Stimulated activated CD4-positive, alpha-beta T cell treated with anti-CD3 and anti-CD28 coated beads, Interleukin-1b, Interleukin-23, amount 100 ng/mL, for 1 hour (primary cell): ENCODE measurements around the gene AIG1.
"Not testable (repeated sequence)": the region's sequence is repeated elsewhere in the genome, so short reads cannot be mapped to it uniquely, and the experiment has no call there.

Source experiments
- DNase-seq, 2 donors: peaks; one replicate each; pipeline ENCODE4 v3.0.0-alpha.2; 2020; ENCODE audit warnings: low read depth in 2 of 2

The AIG1 gene

DNA sequence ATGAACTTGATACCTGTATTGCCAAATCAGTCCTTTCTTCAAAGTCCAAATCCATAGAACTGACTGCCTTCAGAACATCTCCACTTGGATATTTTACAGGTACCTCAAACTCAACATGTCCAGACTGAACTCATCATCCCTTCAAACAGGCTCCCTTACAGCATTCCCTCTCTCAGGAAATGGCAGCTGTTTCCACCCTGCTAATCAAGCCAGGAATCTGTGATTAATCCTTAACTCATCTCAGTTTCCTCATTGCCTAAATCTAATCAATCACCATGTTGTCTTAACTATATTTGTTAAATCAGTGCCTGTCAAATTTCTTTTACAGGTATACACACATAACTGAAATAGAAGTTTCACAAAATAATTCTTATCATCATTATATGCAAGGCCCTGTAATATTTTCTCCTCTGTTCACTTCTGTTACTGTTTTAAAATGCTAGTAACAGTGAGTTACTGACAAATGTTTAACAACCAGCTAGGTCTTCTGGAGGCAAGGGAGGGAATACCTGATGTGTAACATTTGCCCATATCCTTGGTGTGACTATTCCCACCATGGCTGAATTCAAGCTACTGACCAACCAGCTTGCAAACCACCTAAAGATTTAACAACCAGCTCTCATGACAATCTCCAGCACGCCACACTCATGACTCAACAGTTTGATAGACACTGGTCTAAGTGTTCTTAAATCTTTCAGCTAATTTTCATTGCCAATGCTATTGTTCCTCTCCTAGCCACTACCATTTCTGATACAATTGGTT lies 264.9 kb downstream of the AIG1 start:
- no peak for DNase-seq

DNA sequence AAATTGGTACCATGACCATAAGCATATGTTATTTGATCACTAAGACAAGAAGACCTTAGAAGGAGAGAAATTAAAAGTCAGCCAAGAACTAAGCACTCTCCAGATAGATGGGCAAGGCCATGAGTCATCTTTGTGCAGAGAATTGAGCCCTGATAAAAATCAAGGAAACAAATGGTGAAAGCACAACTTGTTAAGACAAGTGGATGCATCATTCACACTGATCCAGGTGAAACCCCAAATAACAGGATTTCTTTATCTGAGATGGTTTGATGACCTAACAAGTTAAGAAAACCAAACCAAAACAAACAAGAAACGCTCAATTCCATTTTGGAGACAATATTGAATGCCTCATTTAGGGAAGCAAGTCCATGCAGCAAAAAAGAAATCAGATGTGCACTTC lies 268.2 kb downstream of the AIG1 start:
- DNase-seq = no peak

- no peak for DNase-seq
These were observed 268.6 kb downstream of the AIG1 start for GRCh38 chr6:143329323-143329722.

GRCh38 chr6:143331362-143331761 lies 270.7 kb downstream of the AIG1 start:
- no peak for DNase-seq

DNA sequence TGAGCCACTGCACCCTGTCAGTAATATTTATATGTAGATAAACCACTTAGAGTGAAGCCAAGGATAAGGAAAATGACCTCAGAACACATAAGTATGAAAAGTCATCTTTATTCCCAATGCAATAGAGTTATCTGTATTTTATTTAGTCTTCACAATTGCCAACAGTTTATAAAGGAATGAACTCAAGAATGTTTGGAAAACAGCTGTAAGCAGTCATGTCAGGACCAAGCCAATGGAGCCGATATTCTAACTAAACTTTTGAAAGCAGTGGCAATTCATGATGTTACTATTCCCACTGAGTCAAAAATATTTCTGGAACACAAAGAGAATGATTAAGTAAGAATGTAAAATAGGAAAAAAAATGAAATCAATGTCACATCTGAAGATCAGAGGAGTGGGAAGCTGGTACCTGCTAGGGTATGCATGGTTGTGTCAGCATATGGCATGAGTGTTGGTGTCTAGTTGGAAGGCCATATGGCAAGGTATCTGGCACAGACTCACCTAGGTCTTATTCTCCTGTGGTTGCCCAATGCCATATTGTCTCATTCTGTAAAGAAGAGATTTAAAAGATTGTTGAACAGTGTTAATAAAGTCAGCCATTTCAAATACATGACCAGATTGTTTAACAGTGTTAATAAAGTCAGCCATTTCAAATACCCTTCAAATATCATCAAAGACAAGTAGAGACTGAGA lies 271.6 kb downstream of the AIG1 start:
- no peak for DNase-seq

- no peak for DNase-seq
These were observed 272.4 kb downstream of the AIG1 start for GRCh38 chr6:143333081-143333480.

DNA sequence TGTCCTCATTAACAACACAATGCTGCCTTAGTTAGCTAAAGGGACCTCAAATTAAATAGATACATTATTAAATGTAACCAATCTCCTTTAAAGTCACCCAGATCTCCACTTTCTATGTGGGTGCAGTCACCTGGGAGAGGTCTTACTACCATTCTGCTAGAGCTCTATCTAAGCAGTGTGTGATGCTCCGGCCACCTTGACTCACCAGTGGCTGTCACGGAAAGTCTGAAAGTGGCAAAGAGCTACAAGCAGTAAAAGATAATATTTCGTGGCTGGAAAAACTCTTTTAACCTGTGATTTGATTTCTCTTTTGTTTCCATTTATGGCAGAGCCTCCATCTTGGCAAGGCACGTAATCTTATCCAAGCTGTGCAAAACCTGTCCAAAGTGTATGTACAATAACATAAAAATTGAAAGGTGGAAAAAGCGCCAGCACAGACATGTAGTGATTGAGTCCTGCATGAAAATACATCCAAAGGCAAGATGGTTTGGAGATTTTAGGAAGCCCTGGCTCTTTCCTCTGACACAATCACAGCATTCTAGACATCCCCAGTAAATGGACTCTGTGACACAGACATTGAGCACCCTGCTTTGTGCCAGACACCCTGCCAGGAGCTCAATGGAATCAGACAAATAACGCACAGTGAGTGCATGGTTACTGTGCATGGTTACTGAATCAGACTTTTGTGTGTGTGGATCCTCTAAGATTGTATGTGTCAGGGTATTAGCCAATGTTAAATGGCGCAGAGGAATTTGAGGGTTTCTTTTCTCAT lies 273.2 kb downstream of the AIG1 start:
- DNase-seq = no peak

DNA sequence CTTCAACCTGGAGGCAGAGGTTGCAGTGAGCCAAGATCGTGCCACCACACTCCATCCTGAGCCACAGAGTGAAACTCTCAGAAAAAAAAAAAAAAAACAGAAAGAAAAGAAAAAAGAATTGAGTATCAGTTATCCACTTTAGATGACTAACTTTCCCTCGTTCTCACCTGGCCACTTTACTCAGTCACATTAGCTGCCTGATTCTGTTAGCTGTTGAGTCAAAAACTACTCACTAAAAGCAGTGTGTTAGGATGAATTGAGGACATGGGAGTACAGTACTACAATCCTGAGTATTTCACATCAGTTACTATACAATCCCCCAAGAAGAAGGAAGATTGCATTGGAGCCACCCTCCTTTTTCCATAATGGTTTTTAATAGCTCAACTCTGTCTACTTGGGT lies 275.2 kb downstream of the AIG1 start:
- no peak for DNase-seq

DNA sequence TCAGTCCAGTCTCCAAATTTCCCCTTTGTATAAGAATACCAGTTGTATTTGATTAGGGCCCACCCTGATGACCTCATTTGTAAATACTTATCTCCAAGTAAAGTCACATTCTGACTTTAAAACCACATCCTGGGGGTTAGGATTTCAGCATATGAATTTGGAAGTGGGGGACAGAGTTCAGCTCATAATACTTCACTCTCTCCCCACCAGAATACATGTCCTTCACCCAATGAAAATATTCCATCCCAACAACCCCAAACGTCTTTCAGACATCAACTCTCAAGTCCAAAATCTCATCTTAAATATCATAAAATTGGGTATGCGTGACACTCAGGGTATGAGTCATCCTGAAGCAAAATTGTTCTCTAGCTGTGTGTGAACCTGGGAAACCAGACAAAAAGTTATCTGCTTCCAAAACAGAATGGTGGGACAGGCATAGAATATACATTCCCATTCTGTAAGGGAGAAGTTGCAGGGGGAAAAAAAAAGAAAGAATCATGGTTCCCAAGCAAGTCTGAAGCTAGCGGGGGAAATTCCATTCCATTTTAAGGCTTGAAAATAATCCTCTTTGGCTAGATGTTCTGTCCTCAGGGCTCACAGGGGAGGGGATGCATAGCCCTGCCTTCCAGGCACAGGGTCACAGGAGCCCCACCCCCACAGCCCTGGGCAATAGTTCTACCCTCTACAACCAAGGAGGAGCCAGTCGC lies 275.9 kb downstream of the AIG1 start:
- no peak for DNase-seq

DNA sequence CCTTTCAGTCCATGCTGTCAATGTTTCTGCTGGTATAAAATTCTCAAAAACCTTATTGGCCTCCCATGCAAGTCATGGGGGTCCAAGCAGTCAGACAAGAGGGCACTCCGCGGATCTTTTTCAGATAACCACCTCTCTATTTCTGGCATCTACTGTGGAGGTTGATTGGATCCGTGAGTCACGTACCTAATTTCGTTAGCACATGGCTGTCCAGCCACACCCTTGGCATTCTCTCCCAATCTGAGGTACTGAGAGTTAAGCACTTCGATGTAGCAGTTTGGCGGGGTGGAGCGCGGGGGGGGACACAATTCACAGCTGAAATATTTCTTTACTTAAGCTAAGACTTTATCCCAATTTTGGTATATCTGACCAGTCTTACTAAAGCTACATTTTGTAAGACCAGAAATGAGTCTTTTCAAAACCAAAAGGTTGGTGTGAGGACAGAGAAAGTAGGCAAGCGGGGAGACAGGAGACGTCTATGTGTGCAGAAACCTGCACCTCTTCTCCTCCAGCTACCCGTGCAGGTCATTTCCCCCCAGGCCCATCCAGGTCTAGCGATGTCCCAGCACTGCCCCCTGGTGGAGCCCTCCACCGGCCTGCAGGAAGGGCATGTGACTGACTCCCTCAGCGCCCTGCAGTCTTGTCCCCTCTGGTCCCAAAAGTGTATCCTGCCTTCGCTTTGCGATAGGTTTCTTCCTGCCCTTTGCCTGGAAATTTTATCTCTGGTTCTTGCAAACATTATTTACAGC lies 276.7 kb downstream of the AIG1 start:
- peak in 1 of 2 donors; percentile 38 for DNase-seq

DNA sequence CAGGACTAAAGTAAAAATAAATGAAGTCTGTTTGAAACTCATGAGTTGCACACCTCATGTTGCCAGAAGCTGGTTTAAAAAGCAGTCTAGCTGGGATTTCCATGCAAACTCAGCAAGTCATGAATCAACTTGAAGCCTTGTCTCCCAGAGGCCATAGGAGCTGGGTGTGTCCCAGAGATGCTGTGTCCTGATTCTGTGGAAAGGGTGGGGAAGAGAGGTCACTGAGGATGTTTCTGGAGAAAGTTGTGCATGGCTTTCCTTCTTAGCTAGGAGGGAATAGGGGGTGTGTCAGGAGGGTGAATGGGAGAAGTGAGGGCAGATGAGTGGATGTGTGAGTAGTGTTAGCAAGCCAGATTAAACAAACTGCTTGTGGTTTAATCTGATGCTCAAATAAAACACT lies 278.5 kb downstream of the AIG1 start:
- DNase-seq = no peak

- not testable (repeated sequence) for DNase-seq
These were observed 284.8 kb downstream of the AIG1 start for GRCh38 chr6:143345477-143345876.

- no peak for DNase-seq
These were observed 285.3 kb downstream of the AIG1 start for GRCh38 chr6:143346004-143346403.

DNA sequence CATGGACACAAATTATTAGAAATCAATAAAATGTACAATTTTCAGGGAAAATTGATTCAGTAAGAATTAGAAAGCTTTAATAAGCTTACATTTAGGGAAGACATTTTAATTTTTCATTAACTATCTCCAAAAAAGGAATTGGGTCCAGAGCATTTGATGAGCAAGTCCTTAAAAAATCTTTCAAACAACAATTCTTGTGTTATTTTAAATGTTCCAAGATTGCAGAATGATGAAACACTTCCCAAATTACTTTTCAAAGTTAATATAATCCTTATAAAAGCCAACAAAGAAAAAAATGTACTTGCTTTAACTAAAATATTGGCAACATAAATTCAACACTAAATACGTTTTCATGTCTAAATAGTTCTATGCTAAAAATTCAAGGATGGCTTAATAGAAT lies 287.8 kb downstream of the AIG1 start:
- no peak for DNase-seq

GRCh38 chr6:143349530-143349929 lies 288.8 kb downstream of the AIG1 start:
- no peak for DNase-seq

DNA sequence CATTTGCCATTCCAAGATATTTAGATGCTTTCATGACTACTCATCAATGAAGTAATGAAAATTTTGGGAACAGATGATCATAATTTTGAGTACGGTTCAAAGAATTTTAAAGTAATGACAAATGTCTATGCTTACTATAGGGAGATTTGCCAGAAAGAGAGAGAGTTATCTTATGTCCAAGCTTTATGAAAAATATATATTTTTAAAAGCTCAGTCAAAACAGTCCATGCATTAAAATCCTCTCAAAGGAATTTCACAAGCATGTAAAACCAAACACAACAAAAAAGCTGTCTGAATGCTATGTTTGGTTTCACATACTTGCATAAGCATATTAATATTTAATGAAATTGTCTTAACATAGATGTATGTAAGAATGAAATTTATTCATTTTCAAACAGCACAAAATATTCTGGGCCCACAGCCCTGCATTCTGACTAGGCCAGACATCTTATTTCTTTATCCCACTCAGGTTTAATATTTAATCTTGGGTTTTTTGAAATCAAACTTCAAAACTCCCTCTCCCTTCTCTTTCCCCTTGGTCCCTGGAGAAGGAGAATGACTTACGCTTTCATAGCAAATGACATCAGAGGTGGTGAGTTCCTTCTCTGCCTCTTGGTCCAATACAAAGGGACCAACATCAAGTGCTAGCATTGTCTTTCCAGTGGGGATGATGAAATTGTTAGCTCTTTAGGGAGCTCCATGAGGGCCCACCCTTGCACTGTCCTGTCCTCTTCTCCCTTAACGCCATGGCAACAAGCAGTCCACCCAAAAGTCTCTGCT lies 295.6 kb downstream of the AIG1 start:
- no peak for DNase-seq

DNA sequence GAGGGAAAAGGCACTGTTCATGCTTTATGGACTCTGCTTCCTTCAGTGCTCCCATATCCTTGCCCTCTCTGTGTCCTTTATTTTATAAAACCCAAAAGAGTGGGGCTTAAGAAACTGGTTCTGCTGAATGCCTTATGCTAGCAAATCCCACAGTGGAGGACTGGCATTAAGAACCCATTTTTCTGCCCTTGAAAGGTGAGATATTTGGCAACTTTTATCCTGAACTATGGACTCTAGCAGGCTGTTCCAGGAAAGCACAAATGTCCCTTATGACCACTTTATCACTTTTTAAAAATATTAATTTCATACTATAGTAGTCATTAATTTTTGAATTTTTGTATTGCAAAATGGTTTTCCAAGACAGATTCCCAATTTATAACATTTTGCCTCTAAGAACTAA lies 296.5 kb downstream of the AIG1 start:
- no peak for DNase-seq

DNA sequence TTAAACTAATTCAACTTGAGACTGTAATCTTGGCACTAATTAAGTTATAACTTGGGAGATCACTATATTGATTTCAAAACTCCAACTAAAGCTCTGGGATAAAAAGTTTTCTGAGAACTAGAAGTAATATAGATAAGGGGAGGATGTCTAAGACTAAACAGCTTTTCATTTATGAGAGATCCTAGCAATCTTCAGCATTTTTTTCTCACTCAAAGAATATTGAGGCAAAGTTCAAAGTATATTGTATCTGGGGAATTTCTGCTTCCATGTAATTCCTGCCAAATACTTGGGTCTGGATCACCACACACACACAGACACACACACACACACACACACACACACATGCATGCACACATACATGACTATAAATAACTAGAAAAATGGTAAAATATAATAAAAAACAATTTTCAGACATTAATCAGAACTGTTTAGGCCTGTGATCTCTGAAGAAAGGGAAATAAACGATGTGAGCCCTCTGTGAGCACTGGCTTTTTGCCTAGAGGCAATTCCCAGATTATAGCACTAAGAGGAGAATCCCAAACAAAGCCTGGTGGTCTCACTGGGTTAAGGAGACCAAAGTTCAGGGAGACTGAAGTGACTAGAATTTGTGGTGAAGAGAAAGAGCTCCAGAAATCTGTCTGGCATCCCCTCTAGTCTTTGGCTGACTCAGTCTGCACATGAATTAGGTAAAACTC lies 297.0 kb downstream of the AIG1 start:
- no peak for DNase-seq

DNA sequence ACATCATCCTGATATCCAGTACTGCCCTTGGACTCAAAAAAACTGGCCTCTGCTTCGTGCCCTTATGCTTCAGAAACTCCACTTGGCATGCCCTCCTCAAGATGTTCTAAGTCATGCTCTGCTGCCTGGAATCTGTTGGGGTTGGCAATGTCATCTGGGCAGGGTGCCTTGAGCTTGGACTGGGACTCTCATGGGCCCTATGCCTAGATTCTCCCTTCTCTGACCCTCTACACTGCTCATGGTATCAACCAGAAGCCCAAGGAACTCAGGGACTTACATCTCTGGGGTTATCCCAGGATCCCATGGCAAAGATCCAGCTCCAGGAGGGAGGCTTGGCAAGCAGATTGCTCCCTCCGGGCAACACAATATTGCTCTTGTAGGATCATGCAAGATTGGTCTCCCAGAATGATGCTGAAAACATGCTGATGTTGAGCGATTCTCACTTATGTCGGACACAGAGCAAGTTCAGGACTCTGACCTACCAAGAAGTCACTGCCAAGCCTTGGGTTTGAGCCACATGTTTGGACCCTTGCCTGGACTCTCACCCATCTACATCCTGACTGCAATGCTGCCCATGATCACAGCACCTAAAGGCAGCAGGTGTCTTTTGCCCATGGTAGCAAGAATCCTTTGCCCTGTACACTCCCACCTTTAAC lies 301.0 kb downstream of the AIG1 start:
- DNase-seq = no peak

DNA sequence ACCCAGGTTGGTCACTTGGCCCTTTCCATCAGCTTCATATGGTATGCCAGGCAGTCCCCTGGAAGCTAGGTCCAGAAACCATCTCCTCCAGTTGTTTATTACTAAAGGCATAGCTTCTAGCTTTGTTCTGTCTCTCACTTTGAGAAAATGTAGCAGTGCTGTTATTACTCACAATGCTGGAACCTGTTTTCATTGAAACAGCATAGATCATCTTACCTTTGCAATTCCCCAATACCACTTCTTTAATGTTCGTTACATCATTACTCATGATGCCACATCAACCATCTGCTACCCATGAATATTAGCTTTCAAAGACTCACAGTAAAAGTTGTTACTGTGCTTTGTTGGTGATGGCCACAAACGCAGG lies 301.5 kb downstream of the AIG1 start:
- no peak for DNase-seq
